Progenitor cell of endocrine pancreas (in vitro differentiated cells): Measurements from ENCODE around the gene DCLK3. TPM values are rescaled to one million over a fixed set of nuclear protein-coding genes. Genes with fewer than 3 reads are reported as not detected.

Experiments used
- DNase-seq: peaks from one replicate; pipeline ENCODE4 v3.0.0; 2021; ENCODE audit warnings: low spot score; ENCODE audit not compliant: unreplicated experiment
- H3K27ac Mint-ChIP-seq: 2 replicates; pipeline ENCODE4 v1.8.0; 2021; ENCODE audit warnings: mild to moderate bottlenecking, moderate library complexity, mixed read lengths
- H3K27me3 Mint-ChIP-seq: 2 replicates; pipeline ENCODE4 v1.8.0; 2021; ENCODE audit warnings: mixed read lengths
- H3K36me3 Mint-ChIP-seq: 2 replicates; pipeline ENCODE4 v1.8.0; 2022; ENCODE audit warnings: mixed read lengths; ENCODE audit not compliant: insufficient read depth
- H3K4me1 Mint-ChIP-seq: 2 replicates; pipeline ENCODE4 v1.8.0; 2021; ENCODE audit warnings: low read depth, mixed read lengths
- H3K4me3 Mint-ChIP-seq: 2 replicates; pipeline ENCODE4 v1.8.0; 2021; ENCODE audit warnings: low read depth, mild to moderate bottlenecking, moderate library complexity, mixed read lengths
- H3K9me3 Mint-ChIP-seq: 2 replicates; pipeline ENCODE4 v1.8.0; 2021; ENCODE audit warnings: low read depth, mixed read lengths
- total RNA-seq: library from RNA; stranded (reverse); gene quantifications from 2 replicates; pipeline ENCODE4 v1.2.1, GENCODE V29; 2021
- TF ChIP-seq, protein P1 (sequence below): fragments of 200-600 bp; sonication (generic); IDR thresholded peaks from one replicate; pipeline ENCODE4 v1.5.0; 2021; ENCODE audit warnings: antibody characterized with exemption, mild to moderate bottlenecking; ENCODE audit not compliant: unreplicated experiment

DCLK3 gene
- total RNA-seq, 1 donor from 2014 or later, result 0.12 TPM

DNA sequence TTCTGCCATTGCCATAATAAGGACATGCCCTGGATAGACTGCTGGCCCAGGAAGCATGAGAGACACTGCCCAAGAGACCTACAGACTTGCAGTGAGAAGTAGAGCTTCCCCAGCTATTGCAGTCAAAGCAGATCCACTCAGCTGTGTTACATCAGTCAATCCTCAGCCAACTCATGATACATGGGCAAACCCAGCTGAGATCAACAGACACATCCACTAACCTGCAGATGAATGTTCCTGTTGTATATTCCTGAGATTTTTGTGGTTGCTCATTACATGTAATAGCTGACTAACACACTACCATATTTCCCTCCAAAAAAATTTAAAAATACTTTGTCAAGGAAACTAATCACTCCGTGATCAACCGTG, 68.6 kb downstream of the DCLK3 start:
- H3K9me3 Mint-ChIP-seq, result peaks cover 5% of the 10 kb centered on the region
- peaks cover 2% of the 10 kb centered on the region for H3K36me3 Mint-ChIP-seq
- H3K27ac Mint-ChIP-seq, result no peak overlapping the region

DNA sequence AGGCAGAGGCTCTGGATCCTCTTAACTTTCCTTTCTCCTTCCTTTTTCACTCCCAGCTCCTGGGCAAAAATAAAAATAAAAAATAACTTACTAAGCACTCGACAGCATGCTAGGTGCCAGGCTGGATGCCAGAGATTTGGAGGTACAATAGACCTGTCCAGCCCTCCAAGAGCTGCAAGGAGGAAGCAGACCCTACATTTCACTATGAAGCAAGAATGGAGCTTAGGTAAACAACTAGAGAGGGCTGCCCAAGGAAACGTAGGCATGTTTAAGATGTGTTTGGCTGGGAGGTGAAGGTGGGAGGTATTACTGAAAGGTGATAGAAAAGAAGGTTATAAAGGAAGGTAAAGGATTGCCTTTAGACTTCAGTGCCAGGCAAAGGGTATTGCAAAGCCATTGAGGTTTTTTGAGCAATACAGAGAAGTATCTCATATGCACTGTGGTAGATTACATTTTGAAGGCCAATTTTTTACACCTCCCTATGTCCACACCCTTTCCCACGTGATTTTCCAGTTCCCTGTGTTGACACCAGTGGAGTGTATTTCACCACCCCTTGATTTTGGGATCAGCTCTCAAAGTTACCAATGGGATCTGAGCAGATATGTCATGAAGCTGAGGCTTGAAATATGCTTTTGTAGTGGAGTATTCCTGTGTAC, 69.1 kb downstream of the DCLK3 start:
- DNase-seq, result no peak
- peaks cover 2% of the 10 kb centered on the region for H3K36me3 Mint-ChIP-seq
- TF ChIP-seq, protein P1, sequence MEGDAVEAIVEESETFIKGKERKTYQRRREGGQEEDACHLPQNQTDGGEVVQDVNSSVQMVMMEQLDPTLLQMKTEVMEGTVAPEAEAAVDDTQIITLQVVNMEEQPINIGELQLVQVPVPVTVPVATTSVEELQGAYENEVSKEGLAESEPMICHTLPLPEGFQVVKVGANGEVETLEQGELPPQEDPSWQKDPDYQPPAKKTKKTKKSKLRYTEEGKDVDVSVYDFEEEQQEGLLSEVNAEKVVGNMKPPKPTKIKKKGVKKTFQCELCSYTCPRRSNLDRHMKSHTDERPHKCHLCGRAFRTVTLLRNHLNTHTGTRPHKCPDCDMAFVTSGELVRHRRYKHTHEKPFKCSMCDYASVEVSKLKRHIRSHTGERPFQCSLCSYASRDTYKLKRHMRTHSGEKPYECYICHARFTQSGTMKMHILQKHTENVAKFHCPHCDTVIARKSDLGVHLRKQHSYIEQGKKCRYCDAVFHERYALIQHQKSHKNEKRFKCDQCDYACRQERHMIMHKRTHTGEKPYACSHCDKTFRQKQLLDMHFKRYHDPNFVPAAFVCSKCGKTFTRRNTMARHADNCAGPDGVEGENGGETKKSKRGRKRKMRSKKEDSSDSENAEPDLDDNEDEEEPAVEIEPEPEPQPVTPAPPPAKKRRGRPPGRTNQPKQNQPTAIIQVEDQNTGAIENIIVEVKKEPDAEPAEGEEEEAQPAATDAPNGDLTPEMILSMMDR, result no peak
- H3K27ac Mint-ChIP-seq, result no peak overlapping the region
- H3K27me3 Mint-ChIP-seq, result no peaks in the 10 kb centered on the region
- no peaks in the 10 kb centered on the region for H3K4me1 Mint-ChIP-seq
- peaks cover 5% of the 10 kb centered on the region for H3K9me3 Mint-ChIP-seq
- no peak overlapping the region for H3K4me3 Mint-ChIP-seq

More for the DNA sequence above, 68.6 kb downstream of the DCLK3 start:
- H3K4me1 Mint-ChIP-seq, result no peaks in the 10 kb centered on the region
- TF ChIP-seq, protein P1, result no peak
- H3K4me3 Mint-ChIP-seq, result no peak overlapping the region
- H3K27me3 Mint-ChIP-seq, result no peaks in the 10 kb centered on the region
- DNase-seq, result no peak

DNA sequence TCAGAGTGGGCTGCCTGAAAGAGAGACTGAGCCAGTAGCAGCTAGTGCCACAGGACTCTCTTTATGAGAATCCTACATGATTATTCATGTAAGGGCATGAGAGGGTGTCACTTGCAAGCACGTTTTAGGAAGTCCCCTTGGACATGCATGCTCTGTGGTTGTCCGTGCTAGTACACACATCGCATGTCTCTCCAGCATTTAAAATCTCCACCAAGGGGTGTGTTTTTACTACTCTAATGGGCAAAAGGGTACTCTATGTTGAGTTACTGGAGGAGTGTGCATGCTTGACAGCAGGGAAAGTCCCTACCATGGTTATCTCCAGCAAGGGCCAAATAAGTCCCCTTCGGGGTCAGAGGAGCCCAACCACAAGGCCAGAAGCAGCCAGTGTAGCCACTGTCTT, 70.7 kb downstream of the DCLK3 start:
- no peak overlapping the region for H3K27ac Mint-ChIP-seq
- TF ChIP-seq, protein P1, result no peak
- no peak for DNase-seq
- H3K9me3 Mint-ChIP-seq, result peaks cover 5% of the 10 kb centered on the region
- no peaks in the 10 kb centered on the region for H3K27me3 Mint-ChIP-seq
- H3K36me3 Mint-ChIP-seq, result peaks cover 2% of the 10 kb centered on the region
- H3K4me3 Mint-ChIP-seq, result no peak overlapping the region
- peaks cover 2% of the 10 kb centered on the region for H3K4me1 Mint-ChIP-seq

DNA sequence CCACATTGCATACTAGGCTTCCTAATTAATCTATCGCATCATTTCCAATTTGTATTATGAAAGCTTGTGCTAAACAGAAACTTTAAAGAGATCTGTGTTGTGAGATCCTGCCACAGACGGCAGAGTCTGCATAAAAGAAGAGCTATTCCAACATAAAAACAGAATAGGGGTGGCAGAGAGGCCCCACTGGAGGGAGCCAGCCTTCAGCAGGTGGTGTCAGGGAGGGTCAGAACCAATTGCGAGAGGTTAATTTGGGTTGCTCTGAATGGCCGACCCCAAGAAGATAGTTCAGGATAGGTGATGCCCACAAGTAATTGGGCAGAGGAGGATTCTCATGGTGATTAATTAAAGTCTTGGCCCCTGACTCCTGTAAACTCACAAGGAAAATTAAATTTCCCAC, 74.8 kb downstream of the DCLK3 start:
- peaks cover 2% of the 10 kb centered on the region for H3K36me3 Mint-ChIP-seq
- no peaks in the 10 kb centered on the region for H3K27me3 Mint-ChIP-seq

DNA sequence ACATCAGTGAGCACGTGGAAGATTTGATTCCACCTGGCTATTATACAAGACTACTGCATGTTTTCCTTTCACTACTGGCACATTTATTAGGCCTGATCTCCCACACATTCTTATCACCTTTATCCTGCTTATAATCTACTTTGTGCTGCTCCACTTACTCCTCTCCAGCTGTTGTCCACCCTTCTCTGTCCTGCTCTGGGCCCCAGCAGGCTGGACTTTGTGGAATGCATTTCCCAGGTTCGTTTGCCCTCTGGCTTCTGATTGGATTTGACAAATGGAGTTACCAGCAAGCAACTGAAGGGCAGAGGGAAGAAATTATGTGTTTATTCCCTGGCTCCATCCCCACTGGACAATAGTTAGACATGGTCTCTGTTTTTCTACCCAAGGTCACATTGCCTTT, 75.5 kb downstream of the DCLK3 start:
- TF ChIP-seq, protein P1, result no peak
- Mint-ChIP-seq H3K36me3 (peaks cover 2% of the 10 kb centered on the region), H3K27ac (no peak overlapping the region), H3K27me3 (no peaks in the 10 kb centered on the region), H3K4me1 (peaks cover 2% of the 10 kb centered on the region), H3K4me3 (no peak overlapping the region), H3K9me3 (peaks cover 9% of the 10 kb centered on the region)
- no peak for DNase-seq

More for the DNA sequence above, 74.8 kb downstream of the DCLK3 start:
- TF ChIP-seq, protein P1, result no peak
- no peak for DNase-seq
- Mint-ChIP-seq H3K4me1 (peaks cover 2% of the 10 kb centered on the region), H3K9me3 (peaks cover 9% of the 10 kb centered on the region), H3K27ac (no peak overlapping the region), H3K4me3 (no peak overlapping the region)
